GM12865 (cell line): ENCODE measurements around the gene GPC3.
A peak's percentile ranks its signal among the peaks of the same experiment; 100 is the strongest.

Experiments
- DNase-seq: peaks from one replicate; pipeline ENCODE4 v3.0.0; 2010; ENCODE audit warnings: low read depth
- H3K4me3 ChIP-seq: 2 replicates; pipeline ENCODE4 v1.5.1; 2011; ENCODE audit warnings: mild to moderate bottlenecking, low read depth, low read length, control low read depth
- TF ChIP-seq, protein P1 (sequence below): IDR thresholded peaks from 2 replicates; pipeline ENCODE4 v1.5.1; 2011; ENCODE audit warnings: low read length, control low read depth, low read depth, inconsistent platforms; ENCODE audit not compliant: insufficient read depth; ENCODE audit errors: missing control alignments

Gene GPC3

DNA sequence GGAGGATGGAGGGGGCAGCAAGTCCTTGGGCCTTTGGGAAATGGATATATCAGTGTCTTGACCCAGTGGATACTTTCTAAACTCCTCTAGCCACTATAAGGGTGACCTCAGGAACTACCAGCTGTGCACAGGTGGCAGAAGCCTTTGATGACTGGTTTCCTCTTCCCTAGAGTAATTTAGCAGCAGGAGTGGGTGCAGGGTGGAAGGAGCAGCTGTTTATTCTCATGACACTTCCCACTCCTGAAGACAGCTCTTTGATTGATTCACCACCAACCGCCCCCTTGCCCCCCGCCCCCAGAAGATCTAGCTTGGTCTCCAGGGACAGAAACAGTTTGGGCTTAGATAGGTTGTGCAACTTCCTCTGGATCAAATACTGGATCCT lies 63.0 kb downstream of the GPC3 start:
- peak; percentile 3 for DNase-seq
- no peak overlapping the region for H3K4me3 ChIP-seq
- TF ChIP-seq, protein P1, sequence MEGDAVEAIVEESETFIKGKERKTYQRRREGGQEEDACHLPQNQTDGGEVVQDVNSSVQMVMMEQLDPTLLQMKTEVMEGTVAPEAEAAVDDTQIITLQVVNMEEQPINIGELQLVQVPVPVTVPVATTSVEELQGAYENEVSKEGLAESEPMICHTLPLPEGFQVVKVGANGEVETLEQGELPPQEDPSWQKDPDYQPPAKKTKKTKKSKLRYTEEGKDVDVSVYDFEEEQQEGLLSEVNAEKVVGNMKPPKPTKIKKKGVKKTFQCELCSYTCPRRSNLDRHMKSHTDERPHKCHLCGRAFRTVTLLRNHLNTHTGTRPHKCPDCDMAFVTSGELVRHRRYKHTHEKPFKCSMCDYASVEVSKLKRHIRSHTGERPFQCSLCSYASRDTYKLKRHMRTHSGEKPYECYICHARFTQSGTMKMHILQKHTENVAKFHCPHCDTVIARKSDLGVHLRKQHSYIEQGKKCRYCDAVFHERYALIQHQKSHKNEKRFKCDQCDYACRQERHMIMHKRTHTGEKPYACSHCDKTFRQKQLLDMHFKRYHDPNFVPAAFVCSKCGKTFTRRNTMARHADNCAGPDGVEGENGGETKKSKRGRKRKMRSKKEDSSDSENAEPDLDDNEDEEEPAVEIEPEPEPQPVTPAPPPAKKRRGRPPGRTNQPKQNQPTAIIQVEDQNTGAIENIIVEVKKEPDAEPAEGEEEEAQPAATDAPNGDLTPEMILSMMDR, result no peak

GRCh38 chrX:133921764-133922389 lies 63.5 kb downstream of the GPC3 start:
- peak; percentile 42 for DNase-seq
- TF ChIP-seq, protein P1, result peak; percentile 48
- H3K4me3 ChIP-seq, result no peak overlapping the region

GRCh38 chrX:133921086-133921485 lies 64.3 kb downstream of the GPC3 start:
- TF ChIP-seq, protein P1, result no peak
- no peak overlapping the region for H3K4me3 ChIP-seq
- DNase-seq, result no peak

DNA sequence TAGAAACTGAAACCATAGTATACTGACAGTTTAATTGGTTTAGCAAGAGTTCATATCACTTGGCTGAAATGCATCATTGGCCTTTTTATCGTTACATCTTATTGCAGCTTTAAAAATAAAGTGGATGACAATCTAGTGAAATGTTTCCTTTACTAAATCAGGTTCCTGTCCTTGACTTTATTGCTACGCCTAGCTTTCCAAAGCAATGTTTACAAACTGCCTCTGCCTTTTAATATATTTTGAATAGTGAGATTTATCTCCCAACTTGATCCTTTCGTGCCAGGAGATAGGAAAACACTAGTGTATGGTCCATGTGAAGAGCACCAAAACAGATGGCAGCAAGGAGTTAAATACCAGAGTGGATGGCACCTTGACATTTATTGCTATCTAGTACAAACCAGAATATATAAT lies 67.0 kb downstream of the GPC3 start:
- H3K4me3 ChIP-seq, result no peak overlapping the region
- no peak for DNase-seq
- TF ChIP-seq, protein P1, result no peak

GRCh38 chrX:133916984-133917722 lies 68.2 kb downstream of the GPC3 start:
- TF ChIP-seq, protein P1, result no peak
- H3K4me3 ChIP-seq, result no peak overlapping the region
- no peak for DNase-seq

DNA sequence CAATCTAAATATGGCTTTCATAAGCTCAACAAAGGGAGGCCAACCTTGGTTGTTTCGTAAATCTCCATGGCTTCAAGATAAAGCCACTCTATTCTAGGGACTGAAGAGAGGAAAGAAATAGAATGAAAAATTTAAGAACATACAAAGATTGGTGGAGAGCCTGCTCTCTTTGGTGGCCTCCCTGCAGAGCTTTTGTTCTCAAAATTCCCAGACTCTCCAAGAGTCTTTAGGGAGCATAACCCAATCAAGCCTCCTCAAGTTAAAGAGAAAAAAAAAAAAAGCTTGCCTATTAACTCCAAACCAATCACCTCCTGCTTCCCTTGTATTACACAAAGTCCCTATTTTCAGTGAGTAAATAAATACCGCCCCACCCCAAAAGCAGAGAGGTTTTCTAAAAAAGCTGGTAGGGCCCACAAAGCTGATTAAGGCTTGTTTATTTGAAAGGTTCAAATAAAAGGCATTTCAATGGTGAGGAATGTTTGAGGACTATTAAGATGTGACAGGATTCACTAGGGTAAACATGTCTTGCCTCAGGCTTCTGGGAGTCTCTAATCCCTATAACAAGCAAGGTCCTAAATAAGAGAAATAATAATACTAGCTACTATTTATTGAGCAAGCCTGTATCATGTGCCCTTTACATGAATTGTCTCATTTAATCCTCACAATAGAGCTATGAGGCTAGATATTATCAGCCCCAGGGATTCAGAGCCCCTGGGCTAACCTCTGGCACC lies 71.6 kb downstream of the GPC3 start:
- TF ChIP-seq, protein P1, result no peak
- no peak for DNase-seq
- H3K4me3 ChIP-seq, result no peak overlapping the region
